ENCODE measurements around the gene PIGL. TPM values are rescaled to one million over a fixed set of nuclear protein-coding genes. Genes with fewer than 3 reads are reported as not detected.
A peak's percentile ranks its signal among the peaks of the same experiment; 100 is the strongest.
"Not testable (repeated sequence)": the region's sequence is repeated elsewhere in the genome, so short reads cannot be mapped to it uniquely, and the experiment has no call there.

PIGL gene
- total RNA-seq, 1 experiment from 2014 or later: 59.2 TPM

- peak overlapping the region; percentile 77 for H3K4me2 ChIP-seq
- H3K36me3 ChIP-seq (ENCODE audit: low read depth): no peaks in the 10 kb centered on the region
- H3K9me3 ChIP-seq (ENCODE audit: insufficient read depth, low read depth): no peaks in the 10 kb centered on the region
- intact Hi-C loops (cut with micrococcal nuclease; ENCODE audit: unreplicated experiment): loop anchor here (5.0 to 10.0 kb wide), 7 partner anchors 63 to 728 kb away; partner anchors contain the start of gene CENPV
- POLR2A ChIA-PET (ENCODE audit: unreplicated experiment): interaction anchor here (0.7 kb wide), 1 partner anchor 66 kb away, joined by 4 read pairs; no protein-coding TSS in a partner anchor
- no TSS peak for BruUV-seq (replicated peaks)
- TF ChIP-seq EZH2 (IDR thresholded peaks at IDR 0.05; ENCODE audit: low read depth): no peak
- no peak for TF ChIP-seq CTCF (conservative IDR thresholded peaks at IDR 0.05)
- no peak overlapping the region for H2AFZ ChIP-seq
- no peaks in the 10 kb centered on the region for H3K27me3 ChIP-seq (ENCODE audit: insufficient read depth, low read depth)
- H4K20me1 ChIP-seq (ENCODE audit: insufficient read depth): no peaks in the 10 kb centered on the region
- no peak for DNase-seq
- H3K4me1 ChIP-seq (replicated peaks; ENCODE audit: insufficient read depth): peaks cover 51% of the 10 kb centered on the region
- H3K27ac ChIP-seq: peak overlapping the region; percentile 98
- CTCF ChIA-PET: no interaction called here
- no peaks in the 10 kb centered on the region for H3K9me2 ChIP-seq (ENCODE audit: insufficient read depth)
- H3K4me3 ChIP-seq: no peak overlapping the region
- H3K79me2 ChIP-seq (ENCODE audit: low read depth): no peaks in the 10 kb centered on the region
- H3F3A ChIP-seq (ENCODE audit: insufficient read depth, low read depth): peaks cover 44% of the 10 kb centered on the region
Observed at GRCh38 chr17:16288860-16289571, 72.0 kb downstream of the PIGL start.

GRCh38 chr17:16293931-16294330 is 76.9 kb downstream of the PIGL start:
- no peak for DNase-seq
- Histone ChIP-seq H3K79me2 (ENCODE audit: low read depth) (no peaks in the 10 kb centered on the region), H3K9me2 (ENCODE audit: insufficient read depth) (no peaks in the 10 kb centered on the region), H3F3A (ENCODE audit: insufficient read depth, low read depth) (peaks cover 6% of the 10 kb centered on the region; the same call in 1 of the 2 replicates), H3K36me3 (ENCODE audit: low read depth) (no peaks in the 10 kb centered on the region), H3K27ac (no peak overlapping the region), H2AFZ (no peak overlapping the region), H4K20me1 (ENCODE audit: insufficient read depth) (no peaks in the 10 kb centered on the region), H3K27me3 (ENCODE audit: insufficient read depth, low read depth) (no peaks in the 10 kb centered on the region), H3K4me1 (replicated peaks; ENCODE audit: insufficient read depth) (peaks cover 21% of the 10 kb centered on the region), H3K4me2 (no peak overlapping the region), H3K4me3 (no peak overlapping the region), H3K9me3 (ENCODE audit: insufficient read depth, low read depth) (no peaks in the 10 kb centered on the region)
- BruUV-seq (replicated peaks): no TSS peak
- intact Hi-C loops (cut with micrococcal nuclease; ENCODE audit: unreplicated experiment): no loop called here
- TF ChIP-seq EZH2 (IDR thresholded peaks at IDR 0.05; ENCODE audit: low read depth) (no peak), CTCF (conservative IDR thresholded peaks at IDR 0.05) (no peak)
- ChIA-PET CTCF (no interaction called here), POLR2A (ENCODE audit: unreplicated experiment) (interaction anchor here (0.5 kb wide), 1 partner anchor 25 kb away, joined by 3 read pairs; no protein-coding TSS in a partner anchor)

GRCh38 chr17:16294560-16294959 is 77.5 kb downstream of the PIGL start:
- Histone ChIP-seq H3K4me2 (no peak overlapping the region), H2AFZ (no peak overlapping the region), H3K9me3 (ENCODE audit: insufficient read depth, low read depth) (no peaks in the 10 kb centered on the region), H3F3A (ENCODE audit: insufficient read depth, low read depth) (0 out of 2 replicates have a peak, but pooled peaks cover 2% of the 10 kb centered on the region), H3K9me2 (ENCODE audit: insufficient read depth) (no peaks in the 10 kb centered on the region), H3K4me1 (replicated peaks; ENCODE audit: insufficient read depth) (peaks cover 15% of the 10 kb centered on the region), H3K27ac (no peak overlapping the region), H3K79me2 (ENCODE audit: low read depth) (no peaks in the 10 kb centered on the region), H4K20me1 (ENCODE audit: insufficient read depth) (no peaks in the 10 kb centered on the region), H3K4me3 (no peak overlapping the region), H3K27me3 (ENCODE audit: insufficient read depth, low read depth) (no peaks in the 10 kb centered on the region), H3K36me3 (ENCODE audit: low read depth) (no peaks in the 10 kb centered on the region)
- ChIA-PET POLR2A (ENCODE audit: unreplicated experiment) (interaction anchor here (0.5 kb wide), 1 partner anchor 24 kb away, joined by 3 read pairs; no protein-coding TSS in a partner anchor), CTCF (no interaction called here)
- intact Hi-C loops (cut with micrococcal nuclease; ENCODE audit: unreplicated experiment): no loop called here
- BruUV-seq (replicated peaks): no TSS peak
- DNase-seq: no peak
- no peak for TF ChIP-seq EZH2 (IDR thresholded peaks at IDR 0.05; ENCODE audit: low read depth)
- TF ChIP-seq CTCF (conservative IDR thresholded peaks at IDR 0.05): no peak

- CTCF ChIA-PET: interaction anchor here (0.5 to 1.3 kb wide), 4 partner anchors 18 to 398 kb away, joined by 3 to 8 read pairs (median 4); no protein-coding TSS in a partner anchor
- H3F3A ChIP-seq (ENCODE audit: insufficient read depth, low read depth); intact Hi-C loops (cut with micrococcal nuclease; ENCODE audit: unreplicated experiment); H3K36me3 ChIP-seq (ENCODE audit: low read depth); H3K9me2 ChIP-seq (ENCODE audit: insufficient read depth); BruUV-seq (replicated peaks); H3K4me3 ChIP-seq; H2AFZ ChIP-seq; H3K9me3 ChIP-seq (ENCODE audit: insufficient read depth, low read depth); H4K20me1 ChIP-seq (ENCODE audit: insufficient read depth); H3K79me2 ChIP-seq (ENCODE audit: low read depth); H3K27ac ChIP-seq; H3K27me3 ChIP-seq (ENCODE audit: insufficient read depth, low read depth): not testable (repeated sequence)
- peak overlapping the region; percentile 47; the same call in 1 of the 2 replicates for H3K4me2 ChIP-seq
- POLR2A ChIA-PET (ENCODE audit: unreplicated experiment): interaction anchor here (0.6 to 0.7 kb wide), 5 partner anchors 8 to 749 kb away, joined by 3 to 10 read pairs (median 7); no protein-coding TSS in a partner anchor
- peaks cover 12% of the 10 kb centered on the region for H3K4me1 ChIP-seq (replicated peaks; ENCODE audit: insufficient read depth)
- peak; percentile 23 to 77 for DNase-seq
Observed at GRCh38 chr17:16296072-16296471, 79.1 kb downstream of the PIGL start.

Data from PC-9 (cell line).